ENCODE results near the gene LRMDA.

DNA sequence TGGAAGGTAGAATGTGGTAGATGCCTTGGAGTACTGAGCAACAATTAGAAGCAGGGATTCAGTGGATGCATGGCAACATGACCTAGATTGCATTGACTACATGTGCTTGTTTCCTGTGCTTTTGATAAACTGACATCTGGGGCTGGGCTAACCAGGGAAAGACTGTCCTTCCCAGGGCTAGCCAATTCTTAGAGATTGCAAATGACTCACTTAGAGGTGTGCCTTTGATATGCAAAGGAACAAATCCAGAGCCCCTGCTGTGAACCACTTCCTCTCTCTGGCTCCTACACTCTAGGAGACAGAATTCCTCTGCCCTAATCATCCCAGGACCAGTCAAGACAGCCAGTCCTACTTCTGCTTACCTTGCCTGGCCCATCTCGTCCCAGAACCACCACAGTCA lies 651.5 kb downstream of the LRMDA start:
- TF ChIP-seq, protein P1, sequence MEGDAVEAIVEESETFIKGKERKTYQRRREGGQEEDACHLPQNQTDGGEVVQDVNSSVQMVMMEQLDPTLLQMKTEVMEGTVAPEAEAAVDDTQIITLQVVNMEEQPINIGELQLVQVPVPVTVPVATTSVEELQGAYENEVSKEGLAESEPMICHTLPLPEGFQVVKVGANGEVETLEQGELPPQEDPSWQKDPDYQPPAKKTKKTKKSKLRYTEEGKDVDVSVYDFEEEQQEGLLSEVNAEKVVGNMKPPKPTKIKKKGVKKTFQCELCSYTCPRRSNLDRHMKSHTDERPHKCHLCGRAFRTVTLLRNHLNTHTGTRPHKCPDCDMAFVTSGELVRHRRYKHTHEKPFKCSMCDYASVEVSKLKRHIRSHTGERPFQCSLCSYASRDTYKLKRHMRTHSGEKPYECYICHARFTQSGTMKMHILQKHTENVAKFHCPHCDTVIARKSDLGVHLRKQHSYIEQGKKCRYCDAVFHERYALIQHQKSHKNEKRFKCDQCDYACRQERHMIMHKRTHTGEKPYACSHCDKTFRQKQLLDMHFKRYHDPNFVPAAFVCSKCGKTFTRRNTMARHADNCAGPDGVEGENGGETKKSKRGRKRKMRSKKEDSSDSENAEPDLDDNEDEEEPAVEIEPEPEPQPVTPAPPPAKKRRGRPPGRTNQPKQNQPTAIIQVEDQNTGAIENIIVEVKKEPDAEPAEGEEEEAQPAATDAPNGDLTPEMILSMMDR (IDR thresholded peaks at IDR 0.05), result no peak
- no peak for TF ChIP-seq POLR2A (IDR thresholded peaks at IDR 0.05)
